HEK293 (cell line): ENCODE measurements around the gene ADAMTS17.

Experiments used
- TCF7L2 ChIP-seq: IDR thresholded peaks from 2 replicates; pipeline ENCODE4 v1.6.1; 2011; ENCODE audit warnings: low read depth, mild to moderate bottlenecking, inconsistent platforms, low read length, moderate library complexity, borderline replicate concordance
- YY1 ChIP-seq: fragments of 450-650 bp; formaldehyde crosslinking; IDR thresholded peaks from 2 replicates; pipeline ENCODE4 v1.5.1; 2018; ENCODE audit warnings: missing biosample characterization, missing genetic modification characterization
- ZNF239 ChIP-seq: fragments of 450-650 bp; formaldehyde crosslinking; IDR thresholded peaks from 2 replicates; pipeline ENCODE4 v1.5.1; 2016; ENCODE audit warnings: missing biosample characterization, missing genetic modification characterization
- ZNF785 ChIP-seq: fragments of 450-650 bp; formaldehyde crosslinking; IDR thresholded peaks from 2 replicates; pipeline ENCODE4 v1.5.1; 2016; ENCODE audit warnings: missing biosample characterization, missing genetic modification characterization
- TF ChIP-seq, protein P1 (sequence below): fragments of 450-650 bp; formaldehyde crosslinking; IDR thresholded peaks from 2 replicates; pipeline ENCODE4 v1.5.1; 2016; ENCODE audit warnings: missing biosample characterization, missing genetic modification characterization
- TF ChIP-seq, protein P2 (sequence below): fragments of 450-650 bp; formaldehyde crosslinking; IDR thresholded peaks from 2 replicates; pipeline ENCODE4 v1.5.1; 2016; ENCODE audit warnings: missing biosample characterization, missing genetic modification characterization
- TF ChIP-seq, protein P3 (sequence below): fragments of 450-650 bp; formaldehyde crosslinking; IDR thresholded peaks from 2 replicates; pipeline ENCODE4 v1.5.1; 2016; ENCODE audit warnings: missing biosample characterization, missing genetic modification characterization

DNA sequence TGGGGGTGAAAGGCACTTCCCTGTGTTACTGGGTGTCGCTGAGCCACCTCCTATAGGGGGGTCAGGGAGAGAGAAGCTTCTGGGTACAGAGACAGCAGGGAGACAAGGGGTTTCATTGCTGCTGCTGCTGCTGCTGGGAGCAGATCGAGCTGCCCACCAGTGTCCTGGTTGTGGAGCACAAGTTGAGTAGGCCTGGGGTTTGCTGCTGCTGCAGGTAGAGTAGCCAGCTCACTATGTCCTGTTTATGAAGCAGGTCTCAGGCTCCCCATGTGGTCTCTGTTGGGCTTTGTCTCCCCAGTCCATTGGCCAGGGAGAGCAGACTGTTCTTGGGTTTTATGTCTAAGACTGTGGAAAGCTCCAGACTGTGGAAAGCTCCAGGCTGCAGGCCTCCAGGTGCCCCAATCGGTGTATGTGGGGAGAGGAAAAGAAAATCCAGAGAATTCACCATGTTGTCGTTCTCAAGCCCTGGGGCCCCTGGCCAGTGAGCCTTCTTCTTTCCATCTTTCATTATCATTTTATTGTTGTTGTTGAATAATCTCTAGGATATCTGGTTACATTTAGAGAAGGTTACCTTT, 157.8 kb downstream of the ADAMTS17 start:
- TF ChIP-seq, protein P1, sequence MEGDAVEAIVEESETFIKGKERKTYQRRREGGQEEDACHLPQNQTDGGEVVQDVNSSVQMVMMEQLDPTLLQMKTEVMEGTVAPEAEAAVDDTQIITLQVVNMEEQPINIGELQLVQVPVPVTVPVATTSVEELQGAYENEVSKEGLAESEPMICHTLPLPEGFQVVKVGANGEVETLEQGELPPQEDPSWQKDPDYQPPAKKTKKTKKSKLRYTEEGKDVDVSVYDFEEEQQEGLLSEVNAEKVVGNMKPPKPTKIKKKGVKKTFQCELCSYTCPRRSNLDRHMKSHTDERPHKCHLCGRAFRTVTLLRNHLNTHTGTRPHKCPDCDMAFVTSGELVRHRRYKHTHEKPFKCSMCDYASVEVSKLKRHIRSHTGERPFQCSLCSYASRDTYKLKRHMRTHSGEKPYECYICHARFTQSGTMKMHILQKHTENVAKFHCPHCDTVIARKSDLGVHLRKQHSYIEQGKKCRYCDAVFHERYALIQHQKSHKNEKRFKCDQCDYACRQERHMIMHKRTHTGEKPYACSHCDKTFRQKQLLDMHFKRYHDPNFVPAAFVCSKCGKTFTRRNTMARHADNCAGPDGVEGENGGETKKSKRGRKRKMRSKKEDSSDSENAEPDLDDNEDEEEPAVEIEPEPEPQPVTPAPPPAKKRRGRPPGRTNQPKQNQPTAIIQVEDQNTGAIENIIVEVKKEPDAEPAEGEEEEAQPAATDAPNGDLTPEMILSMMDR: no peak
- TF ChIP-seq YY1 (tag by site-specific recombination) (no peak), TCF7L2 (no peak), ZNF239 (tag by site-specific recombination) (no peak), ZNF785 (tag by site-specific recombination) (no peak)
- TF ChIP-seq, protein P2, sequence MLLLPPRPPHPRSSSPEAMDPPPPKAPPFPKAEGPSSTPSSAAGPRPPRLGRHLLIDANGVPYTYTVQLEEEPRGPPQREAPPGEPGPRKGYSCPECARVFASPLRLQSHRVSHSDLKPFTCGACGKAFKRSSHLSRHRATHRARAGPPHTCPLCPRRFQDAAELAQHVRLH (tag by site-specific recombination): no peak
- TF ChIP-seq, protein P3, sequence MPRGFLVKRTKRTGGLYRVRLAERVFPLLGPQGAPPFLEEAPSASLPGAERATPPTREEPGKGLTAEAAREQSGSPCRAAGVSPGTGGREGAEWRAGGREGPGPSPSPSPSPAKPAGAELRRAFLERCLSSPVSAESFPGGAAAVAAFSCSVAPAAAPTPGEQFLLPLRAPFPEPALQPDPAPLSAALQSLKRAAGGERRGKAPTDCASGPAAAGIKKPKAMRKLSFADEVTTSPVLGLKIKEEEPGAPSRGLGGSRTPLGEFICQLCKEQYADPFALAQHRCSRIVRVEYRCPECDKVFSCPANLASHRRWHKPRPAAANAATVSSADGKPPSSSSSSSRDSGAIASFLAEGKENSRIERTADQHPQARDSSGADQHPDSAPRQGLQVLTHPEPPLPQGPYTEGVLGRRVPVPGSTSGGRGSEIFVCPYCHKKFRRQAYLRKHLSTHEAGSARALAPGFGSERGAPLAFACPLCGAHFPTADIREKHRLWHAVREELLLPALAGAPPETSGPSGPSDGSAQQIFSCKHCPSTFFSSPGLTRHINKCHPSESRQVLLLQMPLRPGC (tag by site-specific recombination): no peak
